Mesodermal cell (in vitro differentiated cells): Measurements from ENCODE around the gene CTDSP2.
"Not testable (repeated sequence)": the region's sequence is repeated elsewhere in the genome, so short reads cannot be mapped to it uniquely, and the experiment has no call there.

Experiments used
- H3K27ac ChIP-seq: 2 replicates; pipeline ENCODE4 v1.7.0; 2013; ENCODE audit warnings: mild to moderate bottlenecking, low read depth, low read length, moderate library complexity; ENCODE audit not compliant: severe bottlenecking
- H3K36me3 ChIP-seq: 2 replicates; pipeline ENCODE4 v1.7.1; 2013; ENCODE audit warnings: mild to moderate bottlenecking, low read length, moderate library complexity; ENCODE audit not compliant: control insufficient read depth, insufficient read depth
- H3K4me1 ChIP-seq: one replicate; pipeline ENCODE4 v1.7.1; 2013; ENCODE audit warnings: mild to moderate bottlenecking, low read length; ENCODE audit not compliant: insufficient read depth, control insufficient read depth, poor library complexity, severe bottlenecking
- H3K4me3 ChIP-seq: 2 replicates; pipeline ENCODE4 v1.7.0; 2013; ENCODE audit warnings: low read length, control low read depth, mild to moderate bottlenecking; ENCODE audit not compliant: insufficient read depth, poor library complexity, severe bottlenecking; ENCODE audit errors: extremely low read depth
- H3K9me3 ChIP-seq: 2 replicates; pipeline ENCODE4 v1.7.1; 2013; ENCODE audit warnings: mild to moderate bottlenecking, low read length, moderate library complexity; ENCODE audit not compliant: control insufficient read depth
- WGBS, 2 experiments: methylation state at CpG; one replicate each; pipeline ENCODE4 v1.1.5; 2013; ENCODE audit warnings: missing lambda C conversion rate in 2 of 2; ENCODE audit not compliant: insufficient coverage in 2 of 2; 5-methylcytosine and 5-hydroxymethylcytosine counted together

Gene CTDSP2

GRCh38 chr12:57821474-57822214, 24.9 kb downstream of the CTDSP2 start:
- WGBS, 2 experiments, result 89 to 97% methylated on average over 3 to 7 of the region's 10 CpGs
- H3K4me3 ChIP-seq, result no peak overlapping the region
- no peaks in the 10 kb centered on the region for H3K9me3 ChIP-seq
- H3K36me3 ChIP-seq, result peaks cover 81% of the 10 kb centered on the region
- H3K4me1 ChIP-seq, result no peaks in the 10 kb centered on the region
- no peak overlapping the region for H3K27ac ChIP-seq

- H3K4me3 ChIP-seq, H3K27ac ChIP-seq, H3K4me1 ChIP-seq, H3K9me3 ChIP-seq: not testable (repeated sequence)
- 100% methylated on average over 1 to 2 of the region's 5 CpGs for WGBS, 2 experiments
- peaks cover 75% of the 10 kb centered on the region for H3K36me3 ChIP-seq
Measured at GRCh38 chr12:57821015-57821414, 25.5 kb downstream of the CTDSP2 start.

GRCh38 chr12:57820119-57820518, 26.4 kb downstream of the CTDSP2 start:
- WGBS, 2 experiments, result 91 to 93% methylated on average over 6 to 7 of the region's 8 CpGs
- H3K36me3 ChIP-seq, result peaks cover 66% of the 10 kb centered on the region

GRCh38 chr12:57817990-57818331, 28.6 kb downstream of the CTDSP2 start:
- not testable (repeated sequence) for H3K4me1 ChIP-seq, H3K4me3 ChIP-seq, H3K9me3 ChIP-seq
- H3K36me3 ChIP-seq, result peaks cover 44% of the 10 kb centered on the region
- H3K27ac ChIP-seq, result peak overlapping the region; percentile 47
- 98 to 100% methylated on average over 1 to 3 of the region's 3 CpGs for WGBS, 2 experiments

More at GRCh38 chr12:57820119-57820518, 26.4 kb downstream of the CTDSP2 start:
- not testable (repeated sequence) for H3K4me1 ChIP-seq, H3K27ac ChIP-seq, H3K9me3 ChIP-seq, H3K4me3 ChIP-seq

GRCh38 chr12:57817261-57817989, 29.1 kb downstream of the CTDSP2 start:
- WGBS, 2 experiments, result 95 to 98% methylated on average over 7 to 8 of the region's 8 CpGs
- Histone ChIP-seq H3K4me1 (no peaks in the 10 kb centered on the region), H3K9me3 (no peaks in the 10 kb centered on the region), H3K27ac (peak overlapping the region; percentile 47), H3K4me3 (no peak overlapping the region), H3K36me3 (peaks cover 39% of the 10 kb centered on the region)

GRCh38 chr12:57816855-57817151, 29.7 kb downstream of the CTDSP2 start:
- Histone ChIP-seq H3K36me3 (peaks cover 33% of the 10 kb centered on the region), H3K4me3 (no peak overlapping the region), H3K27ac (no peak overlapping the region), H3K9me3 (no peaks in the 10 kb centered on the region), H3K4me1 (no peaks in the 10 kb centered on the region)
- 67 to 80% methylated on average over 1 of the region's 5 CpGs for WGBS, 2 experiments

GRCh38 chr12:57816001-57816854, 30.3 kb downstream of the CTDSP2 start:
- peaks cover 28% of the 10 kb centered on the region for H3K36me3 ChIP-seq
- H3K4me1 ChIP-seq, result no peaks in the 10 kb centered on the region
- no peak overlapping the region for H3K27ac ChIP-seq
- no peaks in the 10 kb centered on the region for H3K9me3 ChIP-seq
- 83 to 88% methylated on average over 2 of the region's 3 CpGs for WGBS, 2 experiments
- H3K4me3 ChIP-seq, result no peak overlapping the region

- H3K9me3 ChIP-seq, result no peaks in the 10 kb centered on the region
- peaks cover 20% of the 10 kb centered on the region for H3K36me3 ChIP-seq
- no peak overlapping the region for H3K27ac ChIP-seq
- H3K4me3 ChIP-seq, result no peak overlapping the region
- H3K4me1 ChIP-seq, result no peaks in the 10 kb centered on the region
- 78% methylated on average over 10 to 13 of the region's 13 CpGs for WGBS, 2 experiments
Measured at GRCh38 chr12:57815177-57816000, 31.1 kb downstream of the CTDSP2 start.

- H3K4me1 ChIP-seq, result no peaks in the 10 kb centered on the region
- H3K27ac ChIP-seq, result no peak overlapping the region
- H3K9me3 ChIP-seq, result no peaks in the 10 kb centered on the region
- 83 to 91% methylated on average over 7 to 9 of the region's 17 CpGs for WGBS, 2 experiments
- no peak overlapping the region for H3K4me3 ChIP-seq
- H3K36me3 ChIP-seq, result peaks cover 10% of the 10 kb centered on the region
Measured at GRCh38 chr12:57813971-57814772, 32.4 kb downstream of the CTDSP2 start.
